Mesodermal cell (in vitro differentiated cells): Measurements from ENCODE around the gene CDCP1.

Experiments
- H3K27ac ChIP-seq: 2 replicates; pipeline ENCODE4 v1.7.0; 2013; ENCODE audit warnings: mild to moderate bottlenecking, low read depth, low read length, moderate library complexity; ENCODE audit not compliant: severe bottlenecking
- H3K36me3 ChIP-seq: 2 replicates; pipeline ENCODE4 v1.7.1; 2013; ENCODE audit warnings: mild to moderate bottlenecking, low read length, moderate library complexity; ENCODE audit not compliant: control insufficient read depth, insufficient read depth
- H3K4me1 ChIP-seq: one replicate; pipeline ENCODE4 v1.7.1; 2013; ENCODE audit warnings: mild to moderate bottlenecking, low read length; ENCODE audit not compliant: insufficient read depth, control insufficient read depth, poor library complexity, severe bottlenecking
- H3K4me3 ChIP-seq: 2 replicates; pipeline ENCODE4 v1.7.0; 2013; ENCODE audit warnings: low read length, control low read depth, mild to moderate bottlenecking; ENCODE audit not compliant: insufficient read depth, poor library complexity, severe bottlenecking; ENCODE audit errors: extremely low read depth
- H3K9me3 ChIP-seq: 2 replicates; pipeline ENCODE4 v1.7.1; 2013; ENCODE audit warnings: mild to moderate bottlenecking, low read length, moderate library complexity; ENCODE audit not compliant: control insufficient read depth
- WGBS, 2 experiments: methylation state at CpG; one replicate each; pipeline ENCODE4 v1.1.5; 2013; ENCODE audit warnings: missing lambda C conversion rate in 2 of 2; ENCODE audit not compliant: insufficient coverage in 2 of 2; 5-methylcytosine and 5-hydroxymethylcytosine counted together

CDCP1 gene

GRCh38 chr3:45171283-45171682, 25.1 kb upstream of the CDCP1 start:
- H3K4me1 ChIP-seq = peaks cover 43% of the 10 kb centered on the region
- no peak overlapping the region for H3K27ac ChIP-seq
- no peaks in the 10 kb centered on the region for H3K36me3 ChIP-seq
- no peak overlapping the region for H3K4me3 ChIP-seq
- peaks cover 4% of the 10 kb centered on the region for H3K9me3 ChIP-seq
- WGBS, 2 experiments = 62 to 83% methylated on average over 1 to 2 of the region's 4 CpGs

GRCh38 chr3:45170096-45170495, 23.9 kb upstream of the CDCP1 start:
- peaks cover 44% of the 10 kb centered on the region for H3K4me1 ChIP-seq
- no peaks in the 10 kb centered on the region for H3K36me3 ChIP-seq
- H3K4me3 ChIP-seq = no peak overlapping the region
- no peak overlapping the region for H3K27ac ChIP-seq
- peaks cover 11% of the 10 kb centered on the region for H3K9me3 ChIP-seq
- 83 to 86% methylated on average over 2 to 3 of the region's 3 CpGs for WGBS, 2 experiments

- H3K36me3 ChIP-seq = no peaks in the 10 kb centered on the region
- 87 to 93% methylated on average over 8 to 10 of the region's 12 CpGs for WGBS, 2 experiments
- peaks cover 11% of the 10 kb centered on the region for H3K9me3 ChIP-seq
Measured at GRCh38 chr3:45169125-45169904, 23.1 kb upstream of the CDCP1 start.

GRCh38 chr3:45168451-45168850, 22.3 kb upstream of the CDCP1 start:
- Histone ChIP-seq H3K36me3 (no peaks in the 10 kb centered on the region), H3K4me1 (peaks cover 40% of the 10 kb centered on the region), H3K27ac (peak overlapping the region; percentile 94), H3K9me3 (peaks cover 11% of the 10 kb centered on the region), H3K4me3 (no peak overlapping the region)
- WGBS, 2 experiments = 88% methylated on average over 1 to 4 of the region's 4 CpGs

More at GRCh38 chr3:45169125-45169904, 23.1 kb upstream of the CDCP1 start:
- peaks cover 40% of the 10 kb centered on the region for H3K4me1 ChIP-seq
- peak overlapping the region; percentile 41 for H3K27ac ChIP-seq
- no peak overlapping the region for H3K4me3 ChIP-seq

DNA sequence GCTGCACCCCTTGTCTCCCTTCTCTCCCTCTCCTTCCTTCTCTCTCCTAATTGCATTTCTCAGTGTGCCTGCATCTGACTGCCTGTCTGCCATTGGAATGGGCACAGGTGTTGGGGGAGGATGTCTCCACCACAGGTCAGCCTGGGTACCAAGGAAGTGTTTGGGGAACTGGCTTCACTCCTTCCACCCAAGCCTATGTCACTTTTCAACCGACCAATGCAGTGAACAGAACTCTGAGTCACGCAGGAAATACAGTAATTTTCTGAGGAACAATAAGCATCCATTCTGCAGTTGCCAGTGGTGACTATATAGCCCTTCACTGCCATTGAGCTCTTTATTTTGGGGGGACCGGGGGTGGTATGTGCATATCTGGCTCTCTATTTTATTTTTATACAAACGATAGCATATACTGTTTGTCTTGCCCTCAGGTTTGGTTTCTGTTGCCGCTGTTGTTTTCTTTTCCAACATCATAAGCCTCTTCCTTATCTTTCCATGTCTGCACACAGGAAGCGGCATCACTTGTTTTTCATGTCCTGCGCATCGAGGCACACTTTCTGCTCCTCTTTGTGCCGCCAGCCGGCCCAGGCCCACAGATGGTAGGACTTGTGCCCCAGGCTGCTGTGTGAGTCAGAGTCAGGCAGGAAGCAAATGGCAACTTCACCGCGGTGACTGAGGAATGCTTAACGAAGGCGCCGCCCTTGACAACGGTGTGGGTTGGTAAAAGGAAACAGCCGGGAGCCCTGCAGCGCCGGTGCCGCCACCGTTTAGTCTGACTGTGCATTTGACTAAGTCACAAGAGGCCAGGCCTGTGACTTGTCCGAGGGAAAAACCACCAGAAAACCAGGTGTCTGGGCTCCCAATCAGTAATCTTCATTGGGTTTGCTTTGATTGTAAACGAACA, 21.1 kb upstream of the CDCP1 start:
- peaks cover 8% of the 10 kb centered on the region for H3K9me3 ChIP-seq
- no peak overlapping the region for H3K4me3 ChIP-seq
- H3K36me3 ChIP-seq = no peaks in the 10 kb centered on the region
- 15 to 18% methylated on average over 20 of the region's 23 CpGs for WGBS, 2 experiments
- H3K27ac ChIP-seq = peak overlapping the region; percentile 94
- peaks cover 40% of the 10 kb centered on the region for H3K4me1 ChIP-seq

DNA sequence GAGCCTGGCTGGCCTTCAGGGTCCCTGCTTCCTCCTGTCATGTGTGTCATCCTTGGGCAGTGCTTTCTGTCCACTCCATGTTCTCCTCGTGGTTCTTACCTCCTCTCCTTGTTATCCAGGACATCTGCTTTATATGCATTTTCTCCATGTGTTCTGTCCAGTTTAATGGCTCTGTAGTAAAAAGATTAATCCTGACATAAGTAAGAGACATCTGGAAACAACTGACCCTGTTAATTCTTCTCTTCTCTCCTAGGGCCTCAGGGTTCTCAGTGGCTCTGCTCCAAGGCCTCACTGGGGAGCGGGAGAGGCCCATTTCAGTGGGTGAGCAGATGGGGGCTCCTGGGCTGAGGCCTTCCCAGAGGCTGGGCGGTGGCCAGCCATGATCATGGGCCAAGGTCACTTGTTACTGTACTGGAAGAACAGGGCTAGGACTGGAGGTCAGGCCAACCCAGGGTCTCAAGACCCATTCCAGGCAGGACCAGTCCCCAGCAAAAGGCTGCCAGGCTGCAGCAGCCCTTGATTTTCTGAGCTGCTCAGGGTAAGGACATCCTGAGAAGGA, 20.2 kb upstream of the CDCP1 start:
- no peaks in the 10 kb centered on the region for H3K36me3 ChIP-seq
- WGBS, 2 experiments = 94% methylated on average over 2 of the region's 3 CpGs; no CpG with 5 or more reads in 1 of the 2 experiments
- H3K27ac ChIP-seq = peak overlapping the region; percentile 94
- H3K4me1 ChIP-seq = peaks cover 40% of the 10 kb centered on the region
- H3K4me3 ChIP-seq = no peak overlapping the region
- H3K9me3 ChIP-seq = peaks cover 8% of the 10 kb centered on the region

DNA sequence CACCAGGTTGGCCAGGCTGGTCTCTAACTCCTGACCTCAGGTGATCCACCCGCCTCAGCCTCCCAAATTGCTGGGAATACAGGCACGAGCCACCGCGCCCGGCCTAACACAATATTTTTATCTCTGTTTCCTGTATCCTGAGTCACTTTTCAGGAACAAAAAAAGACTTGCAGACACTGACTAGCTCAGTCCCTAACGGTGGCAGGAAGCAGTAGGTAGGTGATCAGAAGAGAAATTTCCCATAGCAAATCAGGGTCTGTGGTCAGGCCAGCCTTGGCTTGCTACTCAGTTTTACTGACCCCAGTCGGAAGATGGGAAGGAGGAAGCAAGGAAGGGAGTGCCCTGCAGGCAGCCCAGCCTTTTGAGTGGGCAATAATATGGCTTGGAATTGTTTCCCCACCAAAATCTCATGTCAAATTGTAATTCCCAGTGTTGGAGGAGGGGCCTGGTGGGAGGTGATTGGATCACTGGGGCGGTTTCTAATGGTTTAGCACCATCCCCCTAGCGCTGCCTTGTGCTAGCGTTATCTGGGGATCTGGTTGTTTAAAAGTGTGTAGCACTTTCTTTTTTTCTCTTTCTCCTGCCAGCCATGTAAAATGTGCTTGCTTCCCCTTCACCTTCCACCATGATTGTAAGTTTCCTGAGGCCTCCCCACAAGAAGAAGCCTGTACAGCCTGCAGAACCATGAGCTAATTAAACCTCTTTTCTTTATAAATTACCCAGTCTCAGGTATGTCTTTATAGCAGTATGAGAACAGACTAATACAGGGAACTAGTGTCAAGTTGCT, 19.5 kb upstream of the CDCP1 start:
- H3K36me3 ChIP-seq = no peaks in the 10 kb centered on the region
- no peak overlapping the region for H3K4me3 ChIP-seq
- H3K27ac ChIP-seq = peak overlapping the region; percentile 94
- 97 to 100% methylated on average over 4 of the region's 10 CpGs for WGBS, 2 experiments
- peaks cover 8% of the 10 kb centered on the region for H3K9me3 ChIP-seq
- peaks cover 40% of the 10 kb centered on the region for H3K4me1 ChIP-seq

GRCh38 chr3:45164056-45164455, 17.9 kb upstream of the CDCP1 start:
- no peaks in the 10 kb centered on the region for H3K36me3 ChIP-seq
- no peak overlapping the region for H3K27ac ChIP-seq
- H3K4me1 ChIP-seq = peaks cover 25% of the 10 kb centered on the region
- peaks cover 8% of the 10 kb centered on the region for H3K9me3 ChIP-seq
- WGBS, 2 experiments = 98 to 100% methylated on average over 4 of the region's 4 CpGs
- no peak overlapping the region for H3K4me3 ChIP-seq

DNA sequence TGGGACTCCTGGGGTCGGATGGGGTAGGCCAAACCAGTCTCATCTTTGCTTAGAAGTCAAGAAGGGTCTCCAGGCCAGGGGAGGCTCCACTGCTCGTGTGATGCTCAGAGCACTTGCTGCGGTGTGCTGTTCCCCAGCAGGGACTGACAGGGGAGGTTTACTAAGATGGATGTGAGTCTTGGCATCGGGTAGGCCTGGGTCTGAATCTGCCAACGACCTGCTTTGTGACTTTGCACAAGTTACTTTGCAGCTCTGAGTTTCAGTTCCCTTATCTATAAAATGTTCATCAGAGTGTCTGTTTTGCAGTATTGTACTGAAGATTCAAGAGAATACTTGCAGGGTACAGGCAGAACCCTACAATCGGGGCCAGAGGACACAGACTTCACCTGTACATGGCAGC, 17.3 kb upstream of the CDCP1 start:
- H3K27ac ChIP-seq = no peak overlapping the region
- H3K4me1 ChIP-seq = peaks cover 19% of the 10 kb centered on the region
- peaks cover 8% of the 10 kb centered on the region for H3K9me3 ChIP-seq
- no peak overlapping the region for H3K4me3 ChIP-seq
- H3K36me3 ChIP-seq = no peaks in the 10 kb centered on the region
- 54 to 59% methylated on average over 4 to 5 of the region's 6 CpGs for WGBS, 2 experiments

GRCh38 chr3:45154641-45155147, 8.5 kb upstream of the CDCP1 start:
- WGBS, 2 experiments = 88 to 98% methylated on average over 5 of the region's 6 CpGs

More at GRCh38 chr3:45154641-45155147, 8.5 kb upstream of the CDCP1 start:
- Histone ChIP-seq H3K9me3 (no peaks in the 10 kb centered on the region), H3K4me3 (no peak overlapping the region), H3K27ac (no peak overlapping the region), H3K36me3 (no peaks in the 10 kb centered on the region), H3K4me1 (peaks cover 12% of the 10 kb centered on the region)
